ENCODE measurements around the gene ISCA2.
"Not testable (repeated sequence)": the region's sequence is repeated elsewhere in the genome, so short reads cannot be mapped to it uniquely, and the experiment has no call there.

ISCA2 gene

GRCh38 chr14:74531467-74531866 lies 37.9 kb downstream of the ISCA2 start:
- DNase-seq, result no peak

GRCh38 chr14:74532246-74532645 lies 38.7 kb downstream of the ISCA2 start:
- DNase-seq, result no peak

- DNase-seq, result no peak
Observed at GRCh38 chr14:74533576-74533975, 40.0 kb downstream of the ISCA2 start.

- no peak for DNase-seq
Observed at GRCh38 chr14:74535756-74536325, 42.3 kb downstream of the ISCA2 start.

- DNase-seq, result not testable (repeated sequence)
Observed at GRCh38 chr14:74536336-74536735, 42.8 kb downstream of the ISCA2 start.

- DNase-seq, result no peak
Observed at GRCh38 chr14:74538411-74539391, 45.1 kb downstream of the ISCA2 start.

GRCh38 chr14:74539503-74539902 lies 45.9 kb downstream of the ISCA2 start:
- no peak for DNase-seq

- no peak for DNase-seq
Observed at GRCh38 chr14:74541225-74541624, 47.7 kb downstream of the ISCA2 start.

- no peak for DNase-seq
Observed at GRCh38 chr14:74542056-74542685, 48.6 kb downstream of the ISCA2 start.

GRCh38 chr14:74543771-74544438 lies 50.3 kb downstream of the ISCA2 start:
- DNase-seq, result no peak

- DNase-seq, result no peak
Observed at GRCh38 chr14:74545386-74545785, 51.8 kb downstream of the ISCA2 start.

GRCh38 chr14:74546416-74546815 lies 52.9 kb downstream of the ISCA2 start:
- DNase-seq, result no peak
